HG02943 (cell line): ENCODE measurements around the gene ZNF674.

Experiments
- ATAC-seq: cut with Tn5 transposase; IDR thresholded peaks from one replicate; pipeline ENCODE4 v1.9.1; 2021; ENCODE audit warnings: mild to moderate bottlenecking, low read depth, moderate library complexity; ENCODE audit not compliant: unreplicated experiment

ZNF674 gene

GRCh38 chrX:46545111-46546005 is at the start of gene ZNF674:
TSS of gene ZNF674 (minus strand) at chrX:46545421. CDS start at chrX:46542087, 3,334 bp downstream.
- peak; percentile 81 for ATAC-seq

DNA sequence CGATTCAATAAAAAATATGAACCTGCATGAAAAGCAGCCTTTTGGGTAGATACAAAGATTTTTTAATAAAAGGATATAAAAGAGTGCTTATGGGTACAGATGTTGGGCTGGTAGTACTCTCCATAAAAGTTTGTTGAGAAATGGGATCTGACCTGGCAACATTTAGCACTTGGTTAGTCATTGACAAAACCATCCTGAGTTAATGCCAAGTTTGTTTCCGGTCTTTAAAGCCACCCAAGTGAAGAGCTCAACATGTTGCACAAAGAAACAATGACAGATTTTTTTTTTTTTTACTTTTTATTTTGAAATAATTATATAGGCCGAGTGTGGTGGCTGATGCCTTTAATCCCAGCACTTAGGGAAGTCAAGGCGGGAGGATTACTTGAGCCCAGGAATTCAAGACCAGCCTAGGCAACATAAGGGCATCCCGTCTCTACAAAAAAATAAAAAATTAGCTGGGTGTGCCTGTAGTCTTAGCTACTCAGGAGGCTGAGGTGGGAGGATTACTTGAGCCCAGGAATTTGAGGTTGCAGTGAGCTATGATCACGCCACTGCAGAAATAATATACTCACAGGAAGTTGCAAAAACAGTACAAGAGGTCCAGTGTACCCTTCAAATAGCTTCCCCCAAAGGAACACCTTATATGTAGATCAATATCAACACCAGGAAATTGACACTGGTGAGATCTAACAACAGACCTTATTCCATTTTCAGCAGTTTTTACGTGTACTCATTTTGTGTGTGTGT is 44.9 kb upstream of the ZNF674 start:
- no peak for ATAC-seq

- no peak for ATAC-seq
These were observed 43.0 kb upstream of the ZNF674 start for GRCh38 chrX:46588263-46588662.

DNA sequence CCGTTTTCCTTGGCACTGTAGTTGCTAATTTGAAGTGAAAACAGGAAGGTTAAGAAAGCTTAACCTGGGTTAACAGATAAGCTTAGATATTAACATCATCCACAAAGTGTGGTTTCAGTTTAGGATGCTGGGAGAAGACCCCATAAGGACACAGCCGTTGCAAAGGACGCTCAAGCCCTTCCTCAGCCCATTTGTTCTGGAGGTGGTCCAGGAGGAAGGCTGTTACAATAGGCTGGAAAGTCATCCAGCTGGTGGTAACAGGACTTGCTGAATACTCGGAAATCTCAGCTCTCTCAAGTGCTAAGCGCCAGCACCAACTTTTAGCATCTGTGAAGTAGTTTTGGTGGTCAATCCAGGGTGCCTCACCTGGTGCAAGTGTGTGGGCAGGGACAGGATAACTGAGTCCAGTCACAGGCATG is 42.5 kb upstream of the ZNF674 start:
- ATAC-seq, result no peak

GRCh38 chrX:46587158-46587557 is 41.9 kb upstream of the ZNF674 start:
- ATAC-seq, result no peak

DNA sequence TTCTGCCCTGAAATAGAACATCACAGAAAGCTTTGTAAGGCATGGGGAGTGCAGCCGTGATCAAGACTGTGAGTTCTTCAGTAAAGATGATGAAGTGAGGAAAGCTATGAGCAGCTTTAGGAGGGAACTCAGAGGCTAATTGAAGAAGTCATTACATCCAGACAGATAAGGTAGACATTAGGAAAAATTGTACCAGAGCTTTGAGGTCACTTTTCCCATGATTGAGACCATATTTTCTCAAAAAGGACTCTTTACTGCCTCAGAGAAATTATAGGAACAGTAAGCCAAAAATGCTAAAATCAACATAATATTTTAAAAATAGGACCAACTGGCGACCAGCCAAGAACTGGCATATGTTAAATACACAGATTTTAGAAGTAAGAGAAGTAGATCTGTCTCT is 39.5 kb upstream of the ZNF674 start:
- no peak for ATAC-seq

GRCh38 chrX:46582966-46583365 is 37.7 kb upstream of the ZNF674 start:
- no peak for ATAC-seq

GRCh38 chrX:46582325-46582724 is 37.1 kb upstream of the ZNF674 start:
- no peak for ATAC-seq

DNA sequence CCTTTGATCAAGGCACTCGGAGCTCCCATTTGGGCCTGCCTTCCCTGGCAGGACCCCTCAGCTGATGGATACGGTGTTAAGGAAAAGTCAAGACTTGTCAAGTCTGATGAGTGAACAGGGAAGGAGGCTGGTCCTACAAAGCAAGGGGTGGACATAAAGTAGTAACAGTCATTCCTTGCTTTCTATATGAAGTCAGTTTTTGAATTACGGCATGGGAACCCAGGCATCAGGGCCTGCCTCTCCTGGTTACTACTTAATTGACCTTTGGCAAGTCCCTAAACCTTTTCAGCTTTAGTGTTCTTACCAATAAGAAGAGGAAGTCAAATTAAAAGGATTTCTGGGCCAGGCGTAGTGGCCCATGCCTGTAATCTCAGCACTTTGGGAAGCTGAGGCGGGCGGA is 35.4 kb upstream of the ZNF674 start:
- no peak for ATAC-seq

DNA sequence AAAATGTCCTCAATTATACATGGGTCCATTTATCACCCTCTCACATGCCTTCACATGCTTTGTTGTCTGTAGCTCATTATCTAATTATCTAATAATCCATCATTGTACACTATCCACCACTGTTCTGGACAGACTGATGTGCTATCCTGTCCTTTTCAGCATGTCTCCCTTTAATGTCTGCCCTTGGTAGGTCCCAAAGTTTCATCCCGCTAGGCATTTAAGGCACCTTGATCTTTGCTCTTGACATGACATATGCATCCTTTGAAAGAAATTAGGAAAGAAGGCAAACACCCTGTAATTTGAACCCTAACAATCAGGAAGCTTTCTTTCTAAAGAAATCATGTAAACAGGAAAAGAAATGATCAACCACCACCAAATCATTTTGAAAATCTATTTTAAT is 34.0 kb upstream of the ZNF674 start:
- ATAC-seq, result no peak

- ATAC-seq, result no peak
These were observed 32.2 kb upstream of the ZNF674 start for GRCh38 chrX:46577221-46578005.

- no peak for ATAC-seq
These were observed 31.2 kb upstream of the ZNF674 start for GRCh38 chrX:46576458-46576857.

- no peak for ATAC-seq
These were observed 30.8 kb upstream of the ZNF674 start for GRCh38 chrX:46575991-46576392.

GRCh38 chrX:46575586-46575985 is 30.4 kb upstream of the ZNF674 start:
- no peak for ATAC-seq

DNA sequence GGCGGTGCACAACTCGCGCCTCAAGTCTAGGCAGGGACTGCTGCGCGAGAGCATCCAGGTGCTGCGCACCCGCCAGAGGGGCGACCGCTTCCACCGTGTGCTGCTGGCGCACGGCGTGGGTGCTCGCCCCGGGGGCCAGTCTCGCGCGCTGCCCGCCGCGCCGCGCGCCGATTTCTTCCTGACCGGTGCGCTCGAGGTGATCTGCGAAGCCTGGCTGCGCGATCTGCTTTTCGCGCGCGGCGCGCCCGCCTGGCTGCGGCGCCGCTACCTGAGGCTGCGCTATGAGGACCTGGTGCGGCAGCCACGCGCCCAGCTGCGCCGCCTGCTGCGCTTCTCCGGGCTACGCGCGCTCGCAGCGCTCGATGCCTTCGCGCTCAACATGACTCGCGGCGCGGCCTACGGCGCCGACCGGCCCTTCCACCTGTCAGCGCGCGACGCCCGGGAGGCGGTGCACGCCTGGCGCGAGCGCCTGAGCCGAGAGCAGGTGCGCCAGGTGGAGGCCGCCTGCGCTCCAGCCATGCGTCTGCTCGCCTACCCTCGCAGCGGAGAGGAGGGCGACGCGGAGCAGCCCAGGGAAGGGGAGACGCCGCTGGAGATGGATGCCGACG is 29.7 kb upstream of the ZNF674 start:
- peak; percentile 4 for ATAC-seq

DNA sequence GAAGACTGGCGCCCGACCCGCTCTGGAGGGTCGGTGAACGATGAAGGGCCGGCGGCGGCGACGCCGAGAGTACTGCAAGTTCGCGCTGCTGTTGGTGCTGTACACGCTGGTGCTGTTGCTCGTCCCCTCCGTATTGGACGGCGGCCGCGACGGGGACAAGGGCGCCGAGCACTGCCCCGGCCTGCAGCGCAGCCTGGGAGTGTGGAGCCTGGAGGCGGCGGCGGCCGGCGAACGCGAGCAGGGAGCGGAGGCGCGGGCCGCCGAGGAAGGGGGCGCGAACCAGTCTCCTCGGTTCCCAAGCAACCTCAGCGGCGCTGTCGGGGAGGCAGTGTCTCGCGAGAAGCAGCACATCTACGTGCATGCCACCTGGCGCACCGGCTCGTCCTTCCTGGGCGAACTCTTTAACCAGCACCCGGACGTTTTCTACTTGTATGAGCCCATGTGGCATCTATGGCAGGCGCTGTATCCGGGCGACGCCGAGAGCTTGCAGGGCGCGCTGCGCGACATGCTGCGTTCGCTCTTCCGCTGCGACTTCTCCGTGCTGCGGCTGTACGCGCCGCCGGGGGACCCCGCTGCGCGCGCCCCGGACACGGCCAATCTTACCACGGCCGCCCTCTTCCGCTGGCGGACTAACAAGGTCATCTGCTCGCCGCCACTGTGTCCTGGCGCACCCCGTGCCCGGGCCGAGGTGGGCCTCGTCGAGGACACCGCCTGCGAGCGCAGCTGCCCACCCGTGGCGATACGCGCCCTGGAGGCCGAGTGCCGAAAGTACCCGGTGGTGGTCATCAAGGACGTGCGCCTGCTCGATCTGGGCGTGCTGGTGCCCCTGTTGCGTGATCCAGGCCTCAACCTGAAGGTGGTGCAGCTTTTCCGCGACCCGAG is 28.9 kb upstream of the ZNF674 start:
- ATAC-seq, result peak; percentile 41

- ATAC-seq, result peak; percentile 44
These were observed 28.2 kb upstream of the ZNF674 start, which contains the start of gene CHST7 for GRCh38 chrX:46573331-46573891. TSS of gene CHST7 (plus strand) at chrX:46573765. CDS start at chrX:46573932, 167 bp downstream.

DNA sequence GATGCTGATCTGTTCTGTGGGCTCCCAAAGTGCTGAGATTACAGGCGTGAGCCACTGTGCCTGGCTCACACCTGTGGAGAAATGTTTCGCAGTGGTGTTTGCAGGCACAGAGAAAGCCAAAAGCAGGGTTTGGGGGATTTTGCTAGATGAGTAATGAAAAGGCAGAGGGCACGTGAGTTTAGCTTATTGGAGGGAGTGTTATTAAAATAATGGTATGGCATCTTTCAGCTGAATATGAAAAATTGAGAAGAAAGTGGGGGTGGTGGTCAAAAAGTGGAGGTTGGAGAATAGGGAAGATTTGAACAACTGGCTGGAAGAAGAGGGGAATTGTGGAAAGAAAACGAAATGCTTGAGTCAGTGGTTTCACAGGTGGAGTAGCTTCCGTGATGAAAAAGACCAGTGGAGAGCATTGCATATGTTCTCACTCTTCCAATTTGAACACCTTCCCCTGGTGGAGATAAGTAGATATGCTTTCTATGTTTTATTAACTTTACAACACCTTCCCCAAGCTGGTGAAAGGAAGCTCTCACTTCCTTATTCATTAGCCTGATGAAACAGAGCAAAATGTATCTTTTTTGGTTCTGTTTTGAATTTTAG is 27.2 kb upstream of the ZNF674 start:
- ATAC-seq, result peak; percentile 39
